Bronchial epithelial cell (primary cell): Measurements from ENCODE around the gene SRRM1. TPM values are rescaled to one million over a fixed set of nuclear protein-coding genes. Genes with fewer than 3 reads are reported as not detected.
"Not testable (repeated sequence)": the region's sequence is repeated elsewhere in the genome, so short reads cannot be mapped to it uniquely, and the experiment has no call there.

Source experiments
- DNase-seq: peaks from one replicate; pipeline ENCODE4 v3.0.0-alpha.2; 2010; ENCODE audit warnings: low read depth
- FAIRE-seq: peaks from 2 replicates; lab custom pipeline; 2011; peaks lifted over from hg19 to GRCh38; lab: Jason Lieb, UNC
- H3K27me3 ChIP-seq: 2 replicates; pipeline ENCODE4 v1.5.1; 2011; ENCODE audit warnings: low read length; ENCODE audit not compliant: control insufficient read depth, insufficient read depth
- H3K36me3 ChIP-seq: 2 replicates; pipeline ENCODE4 v1.5.1; 2011; ENCODE audit warnings: low read length; ENCODE audit not compliant: control insufficient read depth, insufficient read depth
- H3K4me3 ChIP-seq: 2 replicates; pipeline ENCODE4 v1.5.1; 2011; ENCODE audit warnings: mild to moderate bottlenecking, low read depth, low read length, control low read depth
- total RNA-seq: library from RNA; depleted of rRNA; stranded (reverse); fragments of >200 nt; gene quantifications from 2 replicates; pipeline ENCODE4 v1.2.1, GENCODE V29; 2014
- TF ChIP-seq, protein P1 (sequence below): IDR thresholded peaks from 2 replicates; pipeline ENCODE4 v1.5.1; 2011; ENCODE audit warnings: mild to moderate bottlenecking, moderate library complexity, low read length, control low read depth, inconsistent platforms; ENCODE audit not compliant: insufficient read depth, severe bottlenecking

Gene SRRM1
- total RNA-seq, 1 donor from 2014 or later = 18.4 TPM

DNA sequence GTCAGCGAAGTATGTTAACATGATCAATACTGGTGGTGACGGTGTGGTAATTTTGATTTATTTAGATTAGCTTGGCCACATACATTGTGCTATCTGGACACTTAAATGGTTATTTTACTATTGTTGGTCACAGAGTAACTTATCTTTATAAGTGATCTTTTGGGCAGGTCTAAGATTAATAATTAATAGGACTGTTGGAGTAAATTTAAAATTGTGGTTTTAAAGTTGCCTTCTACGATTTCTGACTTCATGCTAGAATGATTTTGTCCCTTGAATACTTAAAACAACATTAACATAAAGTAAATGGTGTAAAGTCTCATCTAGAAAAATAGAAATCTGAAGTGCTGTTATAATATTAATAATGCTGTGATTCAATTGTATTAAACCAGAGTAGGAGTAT is 14.7 kb downstream of the SRRM1 start:
- TF ChIP-seq, protein P1, sequence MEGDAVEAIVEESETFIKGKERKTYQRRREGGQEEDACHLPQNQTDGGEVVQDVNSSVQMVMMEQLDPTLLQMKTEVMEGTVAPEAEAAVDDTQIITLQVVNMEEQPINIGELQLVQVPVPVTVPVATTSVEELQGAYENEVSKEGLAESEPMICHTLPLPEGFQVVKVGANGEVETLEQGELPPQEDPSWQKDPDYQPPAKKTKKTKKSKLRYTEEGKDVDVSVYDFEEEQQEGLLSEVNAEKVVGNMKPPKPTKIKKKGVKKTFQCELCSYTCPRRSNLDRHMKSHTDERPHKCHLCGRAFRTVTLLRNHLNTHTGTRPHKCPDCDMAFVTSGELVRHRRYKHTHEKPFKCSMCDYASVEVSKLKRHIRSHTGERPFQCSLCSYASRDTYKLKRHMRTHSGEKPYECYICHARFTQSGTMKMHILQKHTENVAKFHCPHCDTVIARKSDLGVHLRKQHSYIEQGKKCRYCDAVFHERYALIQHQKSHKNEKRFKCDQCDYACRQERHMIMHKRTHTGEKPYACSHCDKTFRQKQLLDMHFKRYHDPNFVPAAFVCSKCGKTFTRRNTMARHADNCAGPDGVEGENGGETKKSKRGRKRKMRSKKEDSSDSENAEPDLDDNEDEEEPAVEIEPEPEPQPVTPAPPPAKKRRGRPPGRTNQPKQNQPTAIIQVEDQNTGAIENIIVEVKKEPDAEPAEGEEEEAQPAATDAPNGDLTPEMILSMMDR = no peak
- FAIRE-seq (no peak), DNase-seq (no peak)
- Histone ChIP-seq H3K4me3 (no peak overlapping the region), H3K36me3 (peaks cover 30% of the 10 kb centered on the region), H3K27me3 (no peaks in the 10 kb centered on the region)

GRCh38 chr1:24659166-24659904 is 16.2 kb downstream of the SRRM1 start:
- no peak overlapping the region for H3K4me3 ChIP-seq
- H3K27me3 ChIP-seq = no peaks in the 10 kb centered on the region
- H3K36me3 ChIP-seq = peaks cover 29% of the 10 kb centered on the region
- DNase-seq (no peak), FAIRE-seq (no peak)
- TF ChIP-seq, protein P1 = no peak

- no peak for FAIRE-seq
- Histone ChIP-seq H3K4me3 (no peak overlapping the region), H3K27me3 (no peaks in the 10 kb centered on the region), H3K36me3 (peaks cover 27% of the 10 kb centered on the region)
- TF ChIP-seq, protein P1 = no peak
- DNase-seq = no peak
These were observed 17.0 kb downstream of the SRRM1 start for GRCh38 chr1:24659993-24660665.

DNA sequence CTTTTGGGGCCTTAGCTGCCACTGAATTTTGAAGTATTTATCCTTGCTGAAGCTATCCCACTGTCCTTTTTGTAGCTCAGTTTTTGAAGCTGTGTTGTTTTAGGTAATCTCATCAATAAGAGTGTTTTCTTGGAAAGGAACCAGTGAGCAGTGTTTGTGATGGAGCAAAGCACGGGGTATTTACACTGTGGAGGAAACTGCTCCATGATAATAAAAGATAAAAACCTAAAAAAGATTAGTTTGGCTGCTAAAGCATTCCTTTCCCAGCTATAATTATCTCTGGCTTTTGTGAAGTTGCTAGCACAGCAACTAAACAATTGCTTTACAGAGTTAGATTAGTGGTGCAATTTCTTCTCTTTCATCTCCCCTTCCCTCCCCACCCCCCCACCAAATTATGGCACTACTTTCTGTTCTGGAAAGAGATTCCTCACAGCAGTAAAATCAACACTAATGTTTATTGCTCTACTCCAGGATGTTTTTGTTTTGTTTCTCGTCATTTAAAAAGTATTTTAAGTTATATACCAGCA is 21.5 kb downstream of the SRRM1 start:
- Histone ChIP-seq H3K4me3 (no peak overlapping the region), H3K27me3 (no peaks in the 10 kb centered on the region), H3K36me3 (peaks cover 19% of the 10 kb centered on the region)
- no peak for FAIRE-seq
- DNase-seq = no peak
- TF ChIP-seq, protein P1 = no peak

GRCh38 chr1:24666794-24667193 is 23.7 kb downstream of the SRRM1 start:
- Histone ChIP-seq H3K4me3 (no peak overlapping the region), H3K36me3 (peaks cover 21% of the 10 kb centered on the region), H3K27me3 (no peaks in the 10 kb centered on the region)
- TF ChIP-seq, protein P1 = no peak
- no peak for DNase-seq
- FAIRE-seq = no peak

GRCh38 chr1:24671372-24671771 is 28.3 kb downstream of the SRRM1 start:
- FAIRE-seq, DNase-seq, H3K4me3 ChIP-seq, H3K27me3 ChIP-seq: not testable (repeated sequence)
- peaks cover 16% of the 10 kb centered on the region for H3K36me3 ChIP-seq

GRCh38 chr1:24672686-24673085 is 29.6 kb downstream of the SRRM1 start:
- not testable (repeated sequence) for H3K4me3 ChIP-seq, H3K27me3 ChIP-seq, DNase-seq, FAIRE-seq
- H3K36me3 ChIP-seq = peaks cover 16% of the 10 kb centered on the region
